ENCODE results near the gene UHRF1.

DNA sequence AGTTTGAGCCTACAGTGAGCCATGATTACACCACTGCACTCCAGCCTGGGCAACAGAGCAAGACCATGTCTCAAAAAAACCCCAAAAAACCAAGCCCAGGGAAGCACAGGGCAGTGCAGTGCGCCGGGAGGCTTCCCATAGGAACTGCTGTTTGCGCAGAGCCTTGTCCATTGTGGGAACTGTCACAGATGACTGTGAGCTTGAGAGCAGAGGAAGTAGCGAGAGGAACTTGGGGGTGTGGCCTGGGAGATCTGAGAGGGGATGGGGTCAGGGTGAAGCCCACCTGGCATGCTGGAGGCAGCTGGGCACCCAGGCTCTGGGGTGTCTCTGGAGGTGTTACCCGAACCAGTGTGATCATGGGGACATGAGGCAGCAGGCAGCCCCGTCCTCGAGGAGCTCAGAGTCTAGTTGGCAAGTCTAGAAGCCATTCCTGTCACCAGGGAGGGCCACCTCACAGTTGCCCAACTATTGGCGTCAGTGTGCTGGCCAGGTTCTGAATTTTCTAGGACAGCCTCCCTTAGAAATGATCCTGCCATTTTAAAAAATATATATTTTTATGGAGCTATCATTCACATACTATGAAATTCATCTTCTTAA, 70.0 kb downstream of the UHRF1 start:
- TF ChIP-seq, protein P1, sequence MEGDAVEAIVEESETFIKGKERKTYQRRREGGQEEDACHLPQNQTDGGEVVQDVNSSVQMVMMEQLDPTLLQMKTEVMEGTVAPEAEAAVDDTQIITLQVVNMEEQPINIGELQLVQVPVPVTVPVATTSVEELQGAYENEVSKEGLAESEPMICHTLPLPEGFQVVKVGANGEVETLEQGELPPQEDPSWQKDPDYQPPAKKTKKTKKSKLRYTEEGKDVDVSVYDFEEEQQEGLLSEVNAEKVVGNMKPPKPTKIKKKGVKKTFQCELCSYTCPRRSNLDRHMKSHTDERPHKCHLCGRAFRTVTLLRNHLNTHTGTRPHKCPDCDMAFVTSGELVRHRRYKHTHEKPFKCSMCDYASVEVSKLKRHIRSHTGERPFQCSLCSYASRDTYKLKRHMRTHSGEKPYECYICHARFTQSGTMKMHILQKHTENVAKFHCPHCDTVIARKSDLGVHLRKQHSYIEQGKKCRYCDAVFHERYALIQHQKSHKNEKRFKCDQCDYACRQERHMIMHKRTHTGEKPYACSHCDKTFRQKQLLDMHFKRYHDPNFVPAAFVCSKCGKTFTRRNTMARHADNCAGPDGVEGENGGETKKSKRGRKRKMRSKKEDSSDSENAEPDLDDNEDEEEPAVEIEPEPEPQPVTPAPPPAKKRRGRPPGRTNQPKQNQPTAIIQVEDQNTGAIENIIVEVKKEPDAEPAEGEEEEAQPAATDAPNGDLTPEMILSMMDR (IDR thresholded peaks at IDR 0.05), result no peak
- TF ChIP-seq POLR2A (IDR thresholded peaks at IDR 0.05), result no peak
